Spleen (tissue), 11 donors: Measurements from ENCODE around the gene CD320. TPM values are rescaled to one million over a fixed set of nuclear protein-coding genes. Genes with fewer than 3 reads are reported as not detected.

Experiments used
- DNase-seq: peaks from one replicate; pipeline ENCODE4 v3.0.0-alpha.2; 2020
- H3K27ac ChIP-seq, 8 donors: fragments of 200-600 bp; sonication (generic) in 7 of 8; 1 replicate in 4 of 8; 2 replicates in 4 of 8; pipeline versions ENCODE4 v1.5.0 to v1.8.0; 2016 to 2021; ENCODE audit warnings: inconsistent platforms in 4 of 8, mild to moderate bottlenecking in 4 of 8, moderate library complexity in 1 of 8
- H3K27me3 ChIP-seq, 7 donors: fragments of 200-600 bp; sonication (generic) in 6 of 7; replicated peaks in 1 of 7; 1 replicate in 4 of 7; 2 replicates in 3 of 7; pipeline versions ENCODE4 v1.5.0 to v1.8.0; 2016 to 2021; ENCODE audit warnings: inconsistent platforms in 3 of 7, mild to moderate bottlenecking in 1 of 7
- H3K36me3 ChIP-seq, 6 donors: fragments of 200-600 bp; sonication (generic) in 5 of 6; 1 replicate in 4 of 6; 2 replicates in 2 of 6; pipeline versions ENCODE4 v1.5.0 to v1.8.0; 2016 to 2021; ENCODE audit warnings: inconsistent platforms in 2 of 6
- H3K4me1 ChIP-seq, 6 donors: fragments of 200-600 bp; sonication (generic) in 5 of 6; 1 replicate in 3 of 6; 2 replicates in 3 of 6; pipeline versions ENCODE4 v1.5.0 to v1.8.0; 2016 to 2021; ENCODE audit warnings: inconsistent platforms in 3 of 6
- H3K4me3 ChIP-seq, 8 donors: fragments of 200-600 bp; sonication (generic) in 7 of 8; 1 replicate in 4 of 8; 2 replicates in 4 of 8; pipeline versions ENCODE4 v1.5.0 to v1.8.0; 2016 to 2021; ENCODE audit warnings: inconsistent platforms in 4 of 8, mild to moderate bottlenecking in 4 of 8, moderate library complexity in 2 of 8
- H3K9me3 ChIP-seq, 8 donors: fragments of 200-600 bp; sonication (generic) in 7 of 8; 1 replicate in 4 of 8; 2 replicates in 4 of 8; pipeline versions ENCODE4 v1.5.0 to v1.8.0; 2016 to 2021; ENCODE audit warnings: inconsistent platforms in 4 of 8
- POLR2A ChIP-seq, 3 donors: fragments of 450-650 bp; IDR thresholded peaks; one replicate each; pipeline ENCODE4 v1.5.1; 2017; ENCODE audit warnings: antibody characterized with exemption in 3 of 3, mild to moderate bottlenecking in 1 of 3
- POLR2AphosphoS5 ChIP-seq, 3 donors: sonication (generic); formaldehyde crosslinking; IDR thresholded peaks; one replicate each; pipeline ENCODE4 v1.5.1; 2017; ENCODE audit warnings: antibody characterized with exemption in 3 of 3
- WGBS, 5 donors: extraction: QIAGEN DNeasy Blood & Tissue Kit in 3 of 5; methylation state at CpG; one replicate each; pipeline versions ENCODE4 v1.1.5 to v1.1.7; 2013 to 2018; 5-methylcytosine and 5-hydroxymethylcytosine counted together
- intact Hi-C: fragments of 100-400 bp; cut with DNase I; formaldehyde crosslinking; loops from one replicate; pipeline ENCODE4 v1.15.0; 2023; ENCODE audit warnings: low total_unique reads
- polyA plus RNA-seq, 3 donors: library from polyadenylated mRNA; stranded (reverse); fragments of 200-250 nt; gene quantifications; one replicate each; pipeline ENCODE4 v1.2.1, GENCODE V29; 2013
- total RNA-seq, 7 donors: library from RNA; depleted of rRNA in 3 of 7; stranded (reverse); fragments of >200 nt in 3 of 7; fragmentation: NEBNext Ultra II Directional in 4 of 7; extraction: Animal tissue kit (Norgen Biotek cat#: 25700) in 4 of 7; gene quantifications; one replicate each; pipeline versions ENCODE4 v1.1.0 to v1.2.1, GENCODE V29; 2016 to 2021
- TF ChIP-seq, protein P1 (sequence below), 11 experiments: fragments of 200-600 bp in 7 of 11; fragments of 450-650 bp in 4 of 11; sonication (generic) in 4 of 11; IDR thresholded peaks in 8 of 11; conservative IDR thresholded peaks in 3 of 11; 1 replicate in 7 of 11; 2 replicates in 4 of 11; pipeline versions ENCODE4 v1.4.0 to v1.8.0; 2016 to 2021; ENCODE audit warnings: antibody characterized with exemption in 11 of 11, inconsistent platforms in 4 of 11, mild to moderate bottlenecking in 1 of 11
- donor health status: healthy with polysubstance abuse.
- donor health status: DM: no; HTN: no; CAD: no; lungs with moderate emphysema.
- donor health status: DM: no; HTN: no; CAD: no.
- donor health status: Bipolar disorder and iron deficiency.
- donor health status: healthy.
- donor health status: DM: no; HTN: no; CAD: no.
- donor health status: DM: yes; HTN: yes; CAD: no.

Gene CD320
- total and polyA plus RNA-seq, 10 donors, result 26.6 to 131 (median 43.2) TPM

DNA sequence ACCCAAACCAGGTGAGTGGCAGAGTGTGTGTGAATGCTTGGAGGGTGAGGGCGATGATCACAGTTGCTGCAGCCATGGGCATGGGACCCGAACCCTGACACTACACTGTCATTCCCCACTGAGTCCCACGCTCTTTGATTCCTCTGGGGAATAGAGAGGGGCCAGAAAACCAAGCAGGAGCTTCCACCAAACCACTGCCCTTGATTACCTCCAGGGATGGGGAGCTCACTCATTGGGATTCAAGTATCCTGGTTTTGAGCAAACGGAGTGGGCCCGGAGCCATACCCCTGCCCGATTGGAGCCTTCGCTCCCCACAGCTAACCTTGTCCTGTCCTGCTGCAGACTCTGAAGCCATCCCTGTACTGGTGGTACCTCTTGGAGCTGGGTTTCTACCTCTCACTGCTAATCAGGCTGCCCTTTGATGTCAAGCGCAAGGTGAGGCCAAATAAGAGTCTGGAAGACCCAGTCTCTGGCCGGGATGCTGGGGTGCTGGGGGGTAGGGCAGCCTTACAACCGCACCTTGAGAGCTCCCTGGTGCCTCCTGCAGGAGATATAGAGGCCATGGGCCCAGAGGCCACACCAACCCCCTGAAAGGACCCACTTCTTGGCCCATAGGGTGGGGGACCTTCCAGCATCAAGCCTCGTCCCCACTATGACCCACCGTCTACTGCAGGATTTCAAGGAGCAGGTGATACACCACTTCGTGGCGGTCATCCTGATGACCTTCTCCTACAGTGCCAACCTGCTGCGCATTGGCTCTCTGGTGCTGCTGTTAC, 51.7 kb downstream of the CD320 start:
- no peak for TF ChIP-seq POLR2A (IDR thresholded peaks at IDR 0.05)
- TF ChIP-seq, protein P1, sequence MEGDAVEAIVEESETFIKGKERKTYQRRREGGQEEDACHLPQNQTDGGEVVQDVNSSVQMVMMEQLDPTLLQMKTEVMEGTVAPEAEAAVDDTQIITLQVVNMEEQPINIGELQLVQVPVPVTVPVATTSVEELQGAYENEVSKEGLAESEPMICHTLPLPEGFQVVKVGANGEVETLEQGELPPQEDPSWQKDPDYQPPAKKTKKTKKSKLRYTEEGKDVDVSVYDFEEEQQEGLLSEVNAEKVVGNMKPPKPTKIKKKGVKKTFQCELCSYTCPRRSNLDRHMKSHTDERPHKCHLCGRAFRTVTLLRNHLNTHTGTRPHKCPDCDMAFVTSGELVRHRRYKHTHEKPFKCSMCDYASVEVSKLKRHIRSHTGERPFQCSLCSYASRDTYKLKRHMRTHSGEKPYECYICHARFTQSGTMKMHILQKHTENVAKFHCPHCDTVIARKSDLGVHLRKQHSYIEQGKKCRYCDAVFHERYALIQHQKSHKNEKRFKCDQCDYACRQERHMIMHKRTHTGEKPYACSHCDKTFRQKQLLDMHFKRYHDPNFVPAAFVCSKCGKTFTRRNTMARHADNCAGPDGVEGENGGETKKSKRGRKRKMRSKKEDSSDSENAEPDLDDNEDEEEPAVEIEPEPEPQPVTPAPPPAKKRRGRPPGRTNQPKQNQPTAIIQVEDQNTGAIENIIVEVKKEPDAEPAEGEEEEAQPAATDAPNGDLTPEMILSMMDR (IDR thresholded peaks at IDR 0.05 in 8 of 11, conservative IDR thresholded peaks at IDR 0.05 in 3 of 11), result no peak
- TF ChIP-seq POLR2AphosphoS5 (IDR thresholded peaks at IDR 0.05), result no peak
- Histone ChIP-seq H3K27me3 (no peaks in the 10 kb centered on the region), H3K4me1 (peaks cover 0 to 17% (median 6%) of the 10 kb centered on the region in 6 donors), H3K27ac (no peak overlapping the region), H3K9me3 (no peaks in the 10 kb centered on the region), H3K4me3 (no peak overlapping the region), H3K36me3 (peaks cover 0 to 81% (median 31%) of the 10 kb centered on the region in 6 donors)
- DNase-seq, result no peak
- intact Hi-C loops, result no loop called here
- 93 to 98% (median 95%) methylated on average over 12 to 15 of the region's 15 CpGs for WGBS, 5 donors

DNA sequence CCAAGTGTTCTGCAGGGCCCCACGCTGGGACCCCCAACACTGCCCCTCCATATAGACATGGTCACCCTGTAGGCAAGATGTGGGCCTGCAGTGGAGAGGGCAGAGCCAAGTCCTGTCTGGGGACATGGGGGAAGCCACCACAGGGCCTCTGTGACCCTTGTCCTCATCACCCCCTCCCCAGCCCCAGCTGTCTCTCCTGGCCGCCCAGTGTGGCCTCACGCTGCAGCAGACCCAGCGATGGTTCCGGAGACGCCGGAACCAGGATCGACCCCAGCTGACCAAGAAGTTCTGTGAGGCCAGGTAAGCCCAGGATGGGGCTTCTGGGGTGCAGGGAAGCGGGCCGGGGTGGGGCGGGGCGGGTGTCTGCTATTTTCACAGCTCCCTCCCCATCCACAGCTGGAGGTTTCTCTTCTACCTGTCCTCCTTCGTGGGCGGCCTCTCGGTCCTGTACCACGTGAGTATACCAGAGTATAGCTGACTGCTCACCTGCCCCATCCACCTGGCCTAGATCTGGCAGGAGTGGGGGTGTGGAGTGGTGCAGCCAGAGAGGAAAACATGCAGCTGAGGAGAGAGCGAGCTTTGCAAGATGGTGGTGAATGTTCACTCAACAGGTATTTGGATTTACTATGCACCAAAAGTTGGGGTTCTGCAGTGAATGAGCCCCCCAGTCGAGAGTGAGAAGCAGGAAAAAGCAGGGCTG, 52.6 kb downstream of the CD320 start:
- Histone ChIP-seq H3K36me3 (peaks cover 0 to 84% (median 31%) of the 10 kb centered on the region in 6 donors), H3K4me1 (peaks cover 0 to 16% (median 6%) of the 10 kb centered on the region in 6 donors), H3K27ac (no peak overlapping the region), H3K4me3 (no peak overlapping the region), H3K9me3 (no peaks in the 10 kb centered on the region), H3K27me3 (no peaks in the 10 kb centered on the region)
- DNase-seq, result no peak
- intact Hi-C loops, result no loop called here
- TF ChIP-seq POLR2A (IDR thresholded peaks at IDR 0.05) (no peak), POLR2AphosphoS5 (IDR thresholded peaks at IDR 0.05) (peak in 1 of 3 donors; percentile 23)
- 81 to 96% (median 89%) methylated on average over 7 to 18 of the region's 18 CpGs for WGBS, 5 donors

DNA sequence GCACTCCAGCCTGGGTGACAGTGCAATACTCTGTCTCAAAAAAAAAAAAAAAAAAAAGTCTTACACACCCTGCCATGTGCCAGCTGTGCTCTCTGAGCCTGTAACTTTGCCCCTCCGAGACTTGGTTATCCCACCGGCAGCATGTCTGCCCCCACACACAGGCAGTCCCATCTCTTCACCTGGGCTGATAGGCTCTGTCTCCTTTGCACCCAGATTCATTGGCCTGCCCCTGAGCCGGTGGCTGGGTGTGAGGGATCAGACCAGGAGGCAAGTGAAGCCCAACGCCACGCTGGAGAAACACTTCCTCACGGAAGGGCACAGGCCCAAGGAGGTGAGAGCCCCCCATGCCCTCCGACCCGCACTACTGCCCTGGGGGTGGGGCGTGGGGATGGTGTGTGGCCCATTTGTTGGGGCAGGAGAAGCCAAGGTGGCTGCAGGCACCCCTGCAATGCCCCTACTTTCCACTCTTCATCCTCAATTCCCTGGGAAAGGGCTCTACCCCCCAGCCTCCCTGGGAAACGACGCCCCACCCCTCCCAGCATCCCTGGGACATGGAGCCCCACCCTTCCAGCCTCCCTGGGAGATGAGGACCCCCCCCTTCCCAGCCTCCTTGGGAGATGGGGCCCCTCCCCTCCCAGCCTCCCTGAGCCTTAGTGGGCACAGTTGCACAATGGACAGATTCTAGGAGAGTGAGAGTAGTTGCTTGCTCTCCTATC, 53.7 kb downstream of the CD320 start:
- peaks cover 0 to 13% (median 6%) of the 10 kb centered on the region in 6 donors for H3K4me1 ChIP-seq
- TF ChIP-seq, protein P1 (IDR thresholded peaks at IDR 0.05 in 8 of 11, conservative IDR thresholded peaks at IDR 0.05 in 3 of 11), result peak in 1 of 11 experiments; percentile 4
- TF ChIP-seq POLR2A (IDR thresholded peaks at IDR 0.05), result no peak
- no peak for TF ChIP-seq POLR2AphosphoS5 (IDR thresholded peaks at IDR 0.05)
- no peaks in the 10 kb centered on the region for H3K9me3 ChIP-seq
- intact Hi-C loops, result loop anchor here (5.0 kb wide), 1 partner anchor 307 kb away; no protein-coding TSS in a partner anchor
- H3K27ac ChIP-seq, result no peak overlapping the region
- WGBS, 5 donors, result 87 to 93% (median 88%) methylated on average over 4 to 11 of the region's 11 CpGs
- no peak for DNase-seq
- no peaks in the 10 kb centered on the region for H3K27me3 ChIP-seq
- H3K4me3 ChIP-seq, result no peak overlapping the region
- H3K36me3 ChIP-seq, result peaks cover 0 to 82% (median 31%) of the 10 kb centered on the region in 6 donors

DNA sequence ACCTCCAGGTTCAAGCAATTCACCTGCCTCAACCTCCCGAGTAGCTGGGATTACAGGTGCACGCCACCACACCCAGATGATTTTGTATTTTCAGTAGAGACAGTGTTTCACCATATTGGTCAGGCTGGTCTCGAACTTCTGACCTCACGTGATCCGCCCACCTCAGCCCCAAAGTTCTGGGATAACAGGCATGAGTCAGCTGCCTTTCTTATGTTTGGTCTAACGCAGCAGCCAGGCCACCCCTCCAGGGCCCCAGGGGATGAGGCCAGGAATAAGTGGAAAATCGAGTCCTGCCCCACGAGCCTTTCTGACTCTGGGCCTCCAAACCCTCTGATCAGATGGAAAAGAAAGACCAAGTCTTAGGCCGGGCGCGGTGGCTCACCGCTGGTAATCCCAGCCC, 54.5 kb downstream of the CD320 start:
- peaks cover 0 to 13% (median 6%) of the 10 kb centered on the region in 6 donors for H3K4me1 ChIP-seq
- 84 to 93% (median 87%) methylated on average over 11 to 12 of the region's 12 CpGs for WGBS, 5 donors
- no peak overlapping the region for H3K27ac ChIP-seq
- no peak for DNase-seq
- H3K9me3 ChIP-seq, result no peaks in the 10 kb centered on the region
- H3K27me3 ChIP-seq, result no peaks in the 10 kb centered on the region
- H3K4me3 ChIP-seq, result no peak overlapping the region
- intact Hi-C loops, result loop anchor here (2.0 to 5.0 kb wide), 2 partner anchors 95 to 306 kb away; no protein-coding TSS in a partner anchor
- H3K36me3 ChIP-seq, result peaks cover 0 to 74% (median 31%) of the 10 kb centered on the region in 6 donors
- TF ChIP-seq, protein P1 (IDR thresholded peaks at IDR 0.05 in 8 of 11, conservative IDR thresholded peaks at IDR 0.05 in 3 of 11), result no peak
- TF ChIP-seq POLR2A (IDR thresholded peaks at IDR 0.05) (no peak), POLR2AphosphoS5 (IDR thresholded peaks at IDR 0.05) (no peak)
